Endothelial cell of umbilical vein (primary cell): ENCODE measurements around the gene CCDC196. TPM values are rescaled to one million over a fixed set of nuclear protein-coding genes. Genes with fewer than 3 reads are reported as not detected.

Experiments used
- BruUV-seq: library from RNA; stranded (reverse); fragments of 400-500 nt; replicated peaks from 2 replicates; lab custom pipeline; 2021; lab: Mats Ljungman, UMichigan
- CTCF ChIA-PET: fragments of 300-600, 350-600 bp; sonication (Branson Sonifier 250); formaldehyde crosslinking; loops from one replicate; lab custom pipeline; 2021; ENCODE audit warnings: antibody characterized with exemption, inconsistent platforms; lab: Charles Lee
- POLR2A ChIA-PET: fragments of 300-600, 350-600 bp; sonication (Branson Sonifier 250); formaldehyde crosslinking; loops from one replicate; lab custom pipeline; 2021; ENCODE audit warnings: antibody characterized with exemption, inconsistent platforms; lab: Charles Lee
- DNase-seq: peaks from one replicate; pipeline ENCODE4 v3.0.0-alpha.2; 2011; ENCODE audit warnings: low read depth, low spot score
- FAIRE-seq: peaks from 2 replicates; lab custom pipeline; 2011; peaks lifted over from hg19 to GRCh38; lab: Jason Lieb, UNC
- H2AFZ ChIP-seq: 2 replicates; pipeline ENCODE4 v1.6.0; 2012; ENCODE audit warnings: low read depth, low read length, control low read depth, inconsistent platforms
- H3K27ac ChIP-seq: 2 replicates; pipeline ENCODE4 v1.5.1; 2011; ENCODE audit warnings: low read depth, mild to moderate bottlenecking, control low read depth, low read length, moderate library complexity; ENCODE audit not compliant: insufficient read depth
- H3K27me3 ChIP-seq, 2 experiments: 2 replicates each; pipeline versions ENCODE4 v1.6.0 to v1.6.1; 2011; ENCODE audit warnings: low read length in 2 of 2, mixed read lengths in 1 of 2; ENCODE audit not compliant: control insufficient read depth in 2 of 2, insufficient read depth in 2 of 2
- H3K36me3 ChIP-seq, 2 experiments: 2 replicates in 1 of 2; 3 replicates in 1 of 2; pipeline ENCODE4 v1.5.1; 2011; ENCODE audit warnings: low read length in 2 of 2, mild to moderate bottlenecking in 1 of 2, moderate library complexity in 1 of 2; ENCODE audit not compliant: control insufficient read depth in 2 of 2, insufficient read depth in 2 of 2; ENCODE audit errors: extremely low read depth in 1 of 2
- H3K4me1 ChIP-seq: 3 replicates; pipeline ENCODE4 v1.5.1; 2011; ENCODE audit warnings: mild to moderate bottlenecking, low read length; ENCODE audit not compliant: control insufficient read depth, insufficient read depth; ENCODE audit errors: extremely low read depth
- H3K4me2 ChIP-seq: 2 replicates; pipeline ENCODE4 v1.6.1; 2011; ENCODE audit warnings: low read length, control low read depth, mixed read lengths; ENCODE audit not compliant: insufficient read depth
- H3K4me3 ChIP-seq, 3 experiments: fragments of 200-600 bp in 1 of 3; sonication (generic), shearing (Covaris generic) in 1 of 3; replicated peaks in 1 of 3; 2 replicates each; pipeline ENCODE4 v1.5.1; 2011 to 2016; ENCODE audit warnings: control low read depth in 3 of 3, low read length in 3 of 3, mild to moderate bottlenecking in 2 of 3, inconsistent platforms in 1 of 3, low read depth in 1 of 3, moderate library complexity in 1 of 3; ENCODE audit not compliant: insufficient read depth in 1 of 3
- H3K79me2 ChIP-seq: 2 replicates; pipeline ENCODE4 v1.6.0; 2012; ENCODE audit warnings: low read length, inconsistent platforms; ENCODE audit not compliant: control insufficient read depth, insufficient read depth
- H3K9ac ChIP-seq: replicated peaks from 2 replicates; pipeline ENCODE3; 2011; ENCODE audit warnings: low read length, control low read depth; ENCODE audit not compliant: insufficient read depth; ENCODE audit errors: extremely low read depth
- H3K9me1 ChIP-seq: replicated peaks from 3 replicates; pipeline ENCODE4 v1.6.0; 2011; ENCODE audit warnings: mild to moderate bottlenecking, low read length; ENCODE audit not compliant: control insufficient read depth, insufficient read depth; ENCODE audit errors: extremely low read depth
- H3K9me3 ChIP-seq: replicated peaks from 2 replicates; pipeline ENCODE4 v1.5.1; 2012; ENCODE audit warnings: low read length, inconsistent platforms; ENCODE audit not compliant: control insufficient read depth, insufficient read depth
- H4K20me1 ChIP-seq: replicated peaks from 2 replicates; pipeline ENCODE3; 2011; ENCODE audit warnings: mild to moderate bottlenecking, low read length; ENCODE audit not compliant: control insufficient read depth, insufficient read depth; ENCODE audit errors: extremely low read depth
- EZH2 ChIP-seq: IDR thresholded peaks from 2 replicates; pipeline ENCODE4 v1.6.1; 2012; ENCODE audit warnings: borderline replicate concordance, low read depth, mild to moderate bottlenecking, moderate library complexity, low read length, inconsistent platforms; ENCODE audit not compliant: severe bottlenecking
- FOS ChIP-seq: IDR thresholded peaks from 2 replicates; pipeline ENCODE4 v1.6.1; 2011; ENCODE audit warnings: mild to moderate bottlenecking, low read length, moderate library complexity, borderline replicate concordance; ENCODE audit not compliant: insufficient read depth
- POLR2A ChIP-seq: IDR thresholded peaks from 2 replicates; pipeline ENCODE4 v1.6.1; 2012; ENCODE audit warnings: low read depth, mild to moderate bottlenecking, control low read depth, low read length
- POLR2AphosphoS5 ChIP-seq: IDR thresholded peaks from 2 replicates; pipeline ENCODE4 v1.6.1; 2012; ENCODE audit warnings: low read depth, mild to moderate bottlenecking, control low read depth, low read length, moderate library complexity; ENCODE audit not compliant: insufficient read depth
- dilution Hi-C: fragments of 300-500 bp; cut with MboI; formaldehyde crosslinking; loops from one replicate; pipeline ENCODE4 v1.15.0; 2019; ENCODE audit warnings: low sequenced_read_pairs; ENCODE audit not compliant: extremely low pct_ligation_motif_present
- intact Hi-C: fragments of 100-400 bp; cut with micrococcal nuclease; formaldehyde crosslinking; loops from one replicate; pipeline ENCODE4 v1.10.0; 2022
- polyA plus RNA-seq, 4 experiments: library from polyadenylated mRNA; depleted of rRNA in 3 of 4; stranded (reverse) in 3 of 4; unstranded in 1 of 4; fragments of >200 nt; gene quantifications; 2 replicates each; pipeline versions ENCODE4 v1.2.1 to v1.2.3, GENCODE V29; 2011 to 2012; ENCODE audit warnings: missing spikeins in 1 of 4
- total RNA-seq: library from RNA; stranded (reverse); gene quantifications from 2 replicates; pipeline ENCODE4 v1.2.3, GENCODE V29; 2021
- TF ChIP-seq, protein P1 (sequence below): IDR thresholded peaks from 2 replicates; pipeline ENCODE4 v1.6.1; 2011; ENCODE audit not compliant: insufficient read depth, insufficient read length

CCDC196 gene
- total and polyA plus RNA-seq, 2 donors (not counting 3 experiments of a cell fraction or from before 2014, with no cell fraction given) = not detected

- Histone ChIP-seq H3K4me2 (no peak overlapping the region), H4K20me1 (no peaks in the 10 kb centered on the region), H3K9me1 (no peaks in the 10 kb centered on the region), H3K36me3 (no peaks in the 10 kb centered on the region), H3K4me1 (no peaks in the 10 kb centered on the region), H3K9ac (no peak overlapping the region), H3K79me2 (no peaks in the 10 kb centered on the region), H3K27ac (no peak overlapping the region), H2AFZ (no peak overlapping the region), H3K27me3 (no peaks in the 10 kb centered on the region), H3K4me3 (no peak overlapping the region), H3K9me3 (no peaks in the 10 kb centered on the region)
- CTCF ChIA-PET = no interaction called here
- POLR2A ChIA-PET = no interaction called here
- DNase-seq (no peak), FAIRE-seq (no peak)
- dilution Hi-C loops (no loop called here), intact Hi-C loops (no loop called here)
- TF ChIP-seq FOS = no peak
- BruUV-seq = no TSS peak
Measured at GRCh38 chr14:66444271-66444927, 41.8 kb upstream of the CCDC196 start.

DNA sequence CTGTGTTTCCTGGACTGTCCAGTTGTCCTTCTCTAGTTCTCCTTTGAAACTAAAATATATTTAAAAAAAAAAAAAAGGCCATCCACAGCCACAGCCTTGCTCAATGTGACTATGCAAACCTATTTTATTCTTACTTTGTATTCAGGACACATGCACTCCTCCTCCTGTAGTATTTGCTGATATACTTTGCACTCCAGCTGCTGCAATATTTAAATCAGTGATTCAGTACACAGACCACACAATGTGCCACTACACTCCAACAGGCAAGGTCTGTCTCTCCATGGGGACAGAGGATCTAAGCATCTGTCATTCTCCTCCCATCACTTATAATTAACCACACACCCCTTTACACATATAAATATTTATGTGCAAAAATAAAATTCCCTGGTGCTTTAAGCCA lies 40.2 kb upstream of the CCDC196 start:
- Histone ChIP-seq H4K20me1 (no peaks in the 10 kb centered on the region), H3K4me3 (no peak overlapping the region), H3K9me3 (no peaks in the 10 kb centered on the region), H2AFZ (no peak overlapping the region), H3K27me3 (no peaks in the 10 kb centered on the region), H3K4me2 (no peak overlapping the region), H3K9me1 (no peaks in the 10 kb centered on the region), H3K4me1 (no peaks in the 10 kb centered on the region), H3K79me2 (no peaks in the 10 kb centered on the region), H3K27ac (no peak overlapping the region), H3K36me3 (no peaks in the 10 kb centered on the region), H3K9ac (no peak overlapping the region)
- CTCF ChIA-PET = no interaction called here
- FAIRE-seq (no peak), DNase-seq (no peak)
- TF ChIP-seq, protein P1, sequence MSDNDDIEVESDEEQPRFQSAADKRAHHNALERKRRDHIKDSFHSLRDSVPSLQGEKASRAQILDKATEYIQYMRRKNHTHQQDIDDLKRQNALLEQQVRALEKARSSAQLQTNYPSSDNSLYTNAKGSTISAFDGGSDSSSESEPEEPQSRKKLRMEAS = no peak
- no peak for TF ChIP-seq POLR2AphosphoS5
- TF ChIP-seq POLR2A = no peak
- no peak for TF ChIP-seq EZH2
- no peak for TF ChIP-seq FOS
- dilution Hi-C loops = no loop called here
- no TSS peak for BruUV-seq
- POLR2A ChIA-PET = no interaction called here
- intact Hi-C loops = no loop called here
